OCI-LY1 (cell line): ENCODE data around the gene EPB41L1.

ENCODE experiments used
- H2AFZ ChIP-seq: fragments of 200-600 bp; sonication (generic), shearing (Covaris generic); 2 replicates; pipeline ENCODE4 v1.6.0; 2014; ENCODE audit warnings: antibody characterized with exemption, mild to moderate bottlenecking, low read length
- H3F3A ChIP-seq: fragments of 200-600 bp; sonication (generic), shearing (Covaris generic); 2 replicates; pipeline ENCODE4 v1.6.0; 2014; ENCODE audit warnings: mild to moderate bottlenecking, antibody characterized with exemption, low read length, moderate library complexity; ENCODE audit not compliant: insufficient read depth
- H3K27ac ChIP-seq: fragments of 200-600 bp; sonication (generic); 2 replicates; pipeline ENCODE4 v1.5.1; 2014; ENCODE audit warnings: low read length, mixed run types, mild to moderate bottlenecking, low read depth; ENCODE audit not compliant: poor library complexity, severe bottlenecking
- H3K27me3 ChIP-seq: fragments of 200-600 bp; sonication (generic); 2 replicates; pipeline ENCODE4 v1.6.0; 2014; ENCODE audit warnings: antibody characterized with exemption, mild to moderate bottlenecking, low read length, moderate library complexity; ENCODE audit not compliant: insufficient read depth
- H3K36me3 ChIP-seq: fragments of 200-600 bp; sonication (generic); 2 replicates; pipeline ENCODE4 v1.6.1; 2014; ENCODE audit warnings: mild to moderate bottlenecking, antibody characterized with exemption, low read length, moderate library complexity, mixed read lengths; ENCODE audit not compliant: insufficient read depth
- H3K4me1 ChIP-seq: fragments of 200-600 bp; sonication (generic); 2 replicates; pipeline ENCODE4 v1.5.1; 2014; ENCODE audit warnings: mild to moderate bottlenecking, low read length, moderate library complexity; ENCODE audit not compliant: insufficient read depth, severe bottlenecking
- H3K4me2 ChIP-seq: fragments of 200-600 bp; sonication (generic), shearing (Covaris generic); 2 replicates; pipeline ENCODE4 v1.6.1; 2014; ENCODE audit warnings: low read length
- H3K4me3 ChIP-seq: fragments of 200-600 bp; sonication (generic); 2 replicates; pipeline ENCODE4 v1.5.1; 2014; ENCODE audit warnings: low read length, low read depth, mild to moderate bottlenecking, mixed read lengths; ENCODE audit not compliant: poor library complexity, severe bottlenecking
- H3K79me2 ChIP-seq: fragments of 200-600 bp; shearing (Covaris generic); 2 replicates; pipeline ENCODE4 v1.6.1; 2016; ENCODE audit warnings: mixed run types, low read length, mixed read lengths; ENCODE audit not compliant: insufficient read depth
- H3K9ac ChIP-seq: fragments of 200-600 bp; sonication (generic), shearing (Covaris generic); 2 replicates; pipeline ENCODE4 v1.6.1; 2014; ENCODE audit warnings: mild to moderate bottlenecking, low read length, mixed read lengths
- H3K9me2 ChIP-seq: fragments of 200-600 bp; sonication (generic), shearing (Covaris generic); 2 replicates; pipeline ENCODE4 v1.6.1; 2014; ENCODE audit warnings: low read depth, mild to moderate bottlenecking, low read length, mixed read lengths
- H3K9me3 ChIP-seq: fragments of 200-600 bp; shearing (Covaris generic); 2 replicates; pipeline ENCODE4 v1.6.1; 2014; ENCODE audit warnings: low read length, mixed read lengths
- H4K20me1 ChIP-seq: fragments of 200-600 bp; sonication (generic), shearing (Covaris generic); 2 replicates; pipeline ENCODE4 v1.6.0; 2016; ENCODE audit warnings: mild to moderate bottlenecking, low read length; ENCODE audit not compliant: insufficient read depth
- EZH2 ChIP-seq: fragments of 200-600 bp; sonication (generic), shearing (Covaris generic); IDR thresholded peaks from 2 replicates; pipeline ENCODE4 v1.8.0; 2017; ENCODE audit warnings: borderline replicate concordance, mixed run types, mild to moderate bottlenecking, antibody characterized with exemption, low read length, moderate library complexity, mixed read lengths
- TF ChIP-seq, protein P1 (sequence below): fragments of 200-600 bp; sonication (generic), shearing (Covaris generic); IDR thresholded peaks from 2 replicates; pipeline ENCODE4 v1.5.1; 2017; ENCODE audit warnings: mild to moderate bottlenecking, antibody characterized with exemption, low read length, moderate library complexity, mixed read lengths

EPB41L1 gene

DNA sequence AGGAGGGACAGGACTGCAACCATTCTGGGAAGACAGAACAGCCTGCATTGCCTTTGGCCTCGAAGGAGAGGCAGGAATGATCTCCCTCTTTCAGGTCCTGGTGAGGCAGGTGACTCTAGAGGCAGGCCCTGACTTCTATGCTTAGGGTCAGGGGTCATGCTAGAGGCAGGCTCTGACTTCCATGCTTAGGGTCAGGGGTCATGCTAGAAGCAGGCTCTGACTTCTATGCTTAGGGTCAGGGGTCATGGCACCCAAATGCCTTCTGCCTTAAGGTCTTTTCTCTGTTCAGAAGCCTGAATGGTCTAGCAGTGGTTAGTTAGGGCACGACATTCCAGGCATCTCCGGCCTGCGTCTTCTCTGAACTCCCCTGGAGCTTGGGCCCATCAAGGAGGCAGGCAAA lies 46.7 kb downstream of the EPB41L1 start:
- Histone ChIP-seq H2AFZ (no peak overlapping the region), H3K9me2 (no peaks in the 10 kb centered on the region), H3K4me1 (no peaks in the 10 kb centered on the region), H3K9ac (no peak overlapping the region), H3K79me2 (no peaks in the 10 kb centered on the region), H3K4me2 (no peak overlapping the region), H4K20me1 (no peaks in the 10 kb centered on the region), H3K4me3 (no peak overlapping the region), H3K27me3 (peaks cover 16% of the 10 kb centered on the region; the same call in 1 of the 2 replicates), H3F3A (no peaks in the 10 kb centered on the region), H3K36me3 (no peaks in the 10 kb centered on the region), H3K27ac (no peak overlapping the region), H3K9me3 (no peaks in the 10 kb centered on the region)
- TF ChIP-seq, protein P1, sequence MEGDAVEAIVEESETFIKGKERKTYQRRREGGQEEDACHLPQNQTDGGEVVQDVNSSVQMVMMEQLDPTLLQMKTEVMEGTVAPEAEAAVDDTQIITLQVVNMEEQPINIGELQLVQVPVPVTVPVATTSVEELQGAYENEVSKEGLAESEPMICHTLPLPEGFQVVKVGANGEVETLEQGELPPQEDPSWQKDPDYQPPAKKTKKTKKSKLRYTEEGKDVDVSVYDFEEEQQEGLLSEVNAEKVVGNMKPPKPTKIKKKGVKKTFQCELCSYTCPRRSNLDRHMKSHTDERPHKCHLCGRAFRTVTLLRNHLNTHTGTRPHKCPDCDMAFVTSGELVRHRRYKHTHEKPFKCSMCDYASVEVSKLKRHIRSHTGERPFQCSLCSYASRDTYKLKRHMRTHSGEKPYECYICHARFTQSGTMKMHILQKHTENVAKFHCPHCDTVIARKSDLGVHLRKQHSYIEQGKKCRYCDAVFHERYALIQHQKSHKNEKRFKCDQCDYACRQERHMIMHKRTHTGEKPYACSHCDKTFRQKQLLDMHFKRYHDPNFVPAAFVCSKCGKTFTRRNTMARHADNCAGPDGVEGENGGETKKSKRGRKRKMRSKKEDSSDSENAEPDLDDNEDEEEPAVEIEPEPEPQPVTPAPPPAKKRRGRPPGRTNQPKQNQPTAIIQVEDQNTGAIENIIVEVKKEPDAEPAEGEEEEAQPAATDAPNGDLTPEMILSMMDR: no peak
- no peak for TF ChIP-seq EZH2

- Histone ChIP-seq H3K4me3 (no peak overlapping the region), H3F3A (no peaks in the 10 kb centered on the region), H3K27me3 (peaks cover 15% of the 10 kb centered on the region; the same call in 1 of the 2 replicates), H3K4me2 (no peak overlapping the region), H4K20me1 (no peaks in the 10 kb centered on the region), H3K27ac (no peak overlapping the region), H3K4me1 (no peaks in the 10 kb centered on the region), H3K9me2 (no peaks in the 10 kb centered on the region), H3K9ac (no peak overlapping the region), H3K36me3 (no peaks in the 10 kb centered on the region), H3K79me2 (no peaks in the 10 kb centered on the region), H3K9me3 (no peaks in the 10 kb centered on the region), H2AFZ (no peak overlapping the region)
- TF ChIP-seq EZH2: no peak
- TF ChIP-seq, protein P1: peak; percentile 92
Measured at GRCh38 chr20:36202891-36203338, 48.4 kb downstream of the EPB41L1 start.

DNA sequence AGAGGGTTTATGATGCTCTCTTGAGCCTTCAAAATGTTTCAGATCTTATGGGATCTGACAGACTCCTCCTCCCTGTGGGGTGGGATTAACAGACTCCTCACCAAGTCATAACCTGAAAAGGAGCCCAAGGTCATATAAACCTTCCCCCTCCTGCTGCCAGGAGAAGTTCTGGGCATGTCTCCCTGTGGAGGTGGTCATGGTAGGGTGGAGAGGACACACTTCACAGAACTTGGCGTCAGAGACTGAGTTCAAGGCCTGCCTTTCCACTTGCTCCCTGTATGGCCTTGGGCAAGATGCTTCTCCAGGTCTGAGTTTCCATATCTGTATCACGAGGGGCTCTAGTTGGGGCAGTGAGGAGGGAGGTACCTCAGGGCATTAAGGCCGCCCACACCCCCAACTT lies 49.3 kb downstream of the EPB41L1 start:
- Histone ChIP-seq H3K4me1 (no peaks in the 10 kb centered on the region), H3K4me2 (no peak overlapping the region), H3K9me3 (no peaks in the 10 kb centered on the region), H3K4me3 (no peak overlapping the region), H4K20me1 (no peaks in the 10 kb centered on the region), H3K36me3 (no peaks in the 10 kb centered on the region), H3K9ac (no peak overlapping the region), H3K27ac (no peak overlapping the region), H2AFZ (no peak overlapping the region), H3K79me2 (no peaks in the 10 kb centered on the region), H3F3A (no peaks in the 10 kb centered on the region), H3K9me2 (no peaks in the 10 kb centered on the region), H3K27me3 (peaks cover 18% of the 10 kb centered on the region; the same call in 1 of the 2 replicates)
- TF ChIP-seq, protein P1: no peak
- no peak for TF ChIP-seq EZH2
